NCI-H1694 treated with DMSO at 0.1 percent for 48 hours (cell line): ENCODE measurements around the gene VPS37D.
A peak's percentile ranks its signal among the peaks of the same experiment; 100 is the strongest.
"Not testable (repeated sequence)": the region's sequence is repeated elsewhere in the genome, so short reads cannot be mapped to it uniquely, and the experiment has no call there.

Experiments
- DNase-seq: peaks from one replicate; lab custom pipeline; 2025; lab: John Stamatoyannopoulos, UW

Gene VPS37D, protein sequence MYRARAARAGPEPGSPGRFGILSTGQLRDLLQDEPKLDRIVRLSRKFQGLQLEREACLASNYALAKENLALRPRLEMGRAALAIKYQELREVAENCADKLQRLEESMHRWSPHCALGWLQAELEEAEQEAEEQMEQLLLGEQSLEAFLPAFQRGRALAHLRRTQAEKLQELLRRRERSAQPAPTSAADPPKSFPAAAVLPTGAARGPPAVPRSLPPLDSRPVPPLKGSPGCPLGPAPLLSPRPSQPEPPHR

DNA sequence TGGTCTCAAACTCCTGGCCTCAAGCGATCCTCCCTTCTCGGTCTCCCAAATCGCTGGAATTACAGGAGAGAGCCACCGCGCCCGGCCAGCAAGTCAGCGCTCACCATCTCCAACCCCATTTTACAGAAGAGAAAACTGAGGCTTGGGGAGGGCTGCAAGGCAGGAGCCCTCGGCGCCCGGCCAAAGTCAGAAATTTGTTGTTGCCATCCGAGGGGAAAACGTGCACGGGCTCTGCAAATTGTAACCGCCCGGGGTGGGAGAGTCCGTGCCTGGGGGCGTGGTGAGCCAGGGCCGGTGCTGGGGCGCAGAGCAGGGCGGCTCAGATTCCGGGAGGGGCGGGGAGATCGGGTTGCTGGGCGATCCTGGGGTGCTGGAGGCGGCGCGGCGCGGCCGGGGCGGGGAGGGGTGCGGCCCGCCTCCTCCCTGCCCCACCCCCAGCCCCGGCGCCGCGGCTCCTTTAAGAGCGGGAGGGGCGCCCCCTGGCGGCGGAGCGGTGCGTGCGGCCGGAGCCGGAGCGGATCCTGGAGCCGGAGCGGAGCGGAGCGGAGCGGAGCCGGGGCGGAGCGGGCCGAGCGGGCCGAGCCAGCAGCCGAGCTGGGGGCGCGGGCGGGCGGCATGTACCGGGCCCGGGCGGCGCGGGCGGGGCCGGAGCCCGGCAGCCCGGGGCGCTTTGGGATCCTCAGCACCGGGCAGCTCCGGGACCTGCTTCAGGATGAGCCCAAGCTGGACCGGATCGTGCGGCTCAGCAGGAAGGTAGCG, at the start of gene VPS37D:
TSS of gene VPS37D (plus strand) at position 488 of the 759 bp plus-strand sequence. CDS start at position 616, 128 bp downstream.
- DNase-seq = peak; percentile 64

DNA sequence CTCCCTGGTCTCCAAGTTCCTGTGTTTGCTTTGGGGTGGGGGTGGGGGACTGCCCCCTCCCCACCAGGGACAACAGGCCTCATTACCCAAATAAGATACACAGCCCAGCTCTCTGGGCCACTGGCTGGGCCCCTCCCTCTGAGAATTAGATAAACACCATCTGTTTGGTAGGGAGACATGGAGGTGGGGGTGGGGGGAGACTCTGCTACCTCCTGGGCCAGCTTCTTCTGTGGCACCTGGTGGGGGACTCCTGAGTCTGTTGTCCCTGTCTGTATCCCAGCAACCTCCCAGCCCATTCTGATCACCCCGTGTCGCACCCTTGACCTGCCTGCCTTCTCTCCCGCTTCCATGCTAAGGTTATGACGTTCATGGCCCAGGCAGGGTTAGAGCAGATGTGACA, 49.1 kb upstream of the VPS37D start:
- peak; percentile 81 for DNase-seq

DNA sequence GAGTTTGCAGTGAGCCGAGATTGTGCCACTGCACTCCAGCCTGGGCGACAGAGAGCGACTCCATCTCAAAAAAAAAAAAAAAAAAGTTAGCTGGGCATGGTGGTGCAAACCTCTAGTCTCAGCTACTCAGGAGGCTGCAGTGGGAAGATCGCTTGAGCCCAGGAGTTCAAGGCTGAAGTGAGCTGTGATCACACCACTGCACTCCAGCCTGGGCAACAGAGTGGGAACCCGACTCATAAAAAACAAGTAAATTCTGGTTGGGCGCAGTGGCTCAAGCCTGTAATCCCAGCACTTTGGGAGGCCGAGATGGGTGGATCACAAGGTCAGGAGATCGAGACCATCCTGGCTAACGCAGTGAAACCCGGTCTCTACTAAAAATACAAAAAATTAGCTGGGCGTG, 48.2 kb upstream of the VPS37D start:
- DNase-seq = not testable (repeated sequence)

DNA sequence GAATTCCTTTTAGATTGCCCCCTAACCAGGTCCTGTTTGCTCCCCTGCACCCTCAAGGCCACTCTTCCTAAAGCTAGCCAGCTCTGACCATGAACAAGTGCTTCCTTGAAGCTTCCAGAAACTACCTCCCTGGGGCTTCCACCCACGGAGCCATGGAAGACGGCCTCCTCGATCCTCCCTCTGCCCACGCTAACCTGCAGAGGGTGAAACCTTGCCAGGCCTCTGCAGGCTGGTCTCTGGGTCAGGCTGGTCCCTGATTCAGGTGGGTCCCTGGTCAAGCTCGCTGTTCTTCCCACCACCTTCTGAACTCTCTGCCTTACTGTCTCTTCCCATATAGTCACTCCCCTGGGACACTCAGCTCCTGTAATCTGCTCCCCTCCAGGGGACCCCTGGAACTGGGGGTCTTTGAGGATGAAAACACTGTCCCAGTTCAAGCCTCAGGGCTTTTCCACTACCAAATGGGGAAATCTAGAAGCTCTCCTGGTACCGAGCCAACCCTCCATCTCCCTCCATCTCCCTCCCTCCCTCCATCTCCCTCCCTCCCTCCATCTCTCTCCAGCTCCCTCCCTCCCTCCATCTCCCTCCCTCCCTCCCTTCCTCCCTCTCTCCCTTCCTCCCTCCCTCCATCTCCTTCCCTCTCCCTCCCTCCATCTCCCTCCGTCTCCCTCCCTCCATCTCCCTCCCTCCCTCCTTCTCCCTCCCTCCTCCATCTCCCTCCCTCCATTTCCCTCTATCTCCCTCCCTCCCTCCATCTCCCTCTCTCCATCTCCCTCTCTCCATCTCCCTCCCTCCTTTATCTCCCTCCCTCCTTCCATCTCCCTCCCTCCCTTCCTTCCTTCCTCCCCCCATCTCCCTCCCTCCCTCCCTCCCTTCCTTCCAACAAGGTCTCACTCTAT, 46.2 kb upstream of the VPS37D start:
- no peak for DNase-seq

DNA sequence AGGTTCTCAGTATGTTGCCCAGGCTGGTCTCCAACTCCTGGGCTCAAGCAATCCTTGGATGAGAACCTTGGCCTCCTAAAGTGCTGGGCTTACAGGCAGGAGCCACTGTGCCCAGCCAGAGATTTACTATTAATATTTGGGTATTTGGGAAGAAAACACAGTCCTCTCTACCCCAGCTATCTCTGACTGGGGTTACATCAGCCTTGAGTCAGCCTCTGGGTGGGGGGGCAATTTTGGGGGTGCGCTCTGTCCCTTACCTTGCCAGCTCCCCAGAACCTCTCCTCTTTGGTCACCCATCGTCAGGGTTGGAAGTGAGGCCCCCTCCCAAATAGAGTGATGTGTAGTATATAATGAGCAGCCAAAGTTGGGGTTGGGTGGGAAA, 45.1 kb upstream of the VPS37D start:
- DNase-seq = no peak

DNA sequence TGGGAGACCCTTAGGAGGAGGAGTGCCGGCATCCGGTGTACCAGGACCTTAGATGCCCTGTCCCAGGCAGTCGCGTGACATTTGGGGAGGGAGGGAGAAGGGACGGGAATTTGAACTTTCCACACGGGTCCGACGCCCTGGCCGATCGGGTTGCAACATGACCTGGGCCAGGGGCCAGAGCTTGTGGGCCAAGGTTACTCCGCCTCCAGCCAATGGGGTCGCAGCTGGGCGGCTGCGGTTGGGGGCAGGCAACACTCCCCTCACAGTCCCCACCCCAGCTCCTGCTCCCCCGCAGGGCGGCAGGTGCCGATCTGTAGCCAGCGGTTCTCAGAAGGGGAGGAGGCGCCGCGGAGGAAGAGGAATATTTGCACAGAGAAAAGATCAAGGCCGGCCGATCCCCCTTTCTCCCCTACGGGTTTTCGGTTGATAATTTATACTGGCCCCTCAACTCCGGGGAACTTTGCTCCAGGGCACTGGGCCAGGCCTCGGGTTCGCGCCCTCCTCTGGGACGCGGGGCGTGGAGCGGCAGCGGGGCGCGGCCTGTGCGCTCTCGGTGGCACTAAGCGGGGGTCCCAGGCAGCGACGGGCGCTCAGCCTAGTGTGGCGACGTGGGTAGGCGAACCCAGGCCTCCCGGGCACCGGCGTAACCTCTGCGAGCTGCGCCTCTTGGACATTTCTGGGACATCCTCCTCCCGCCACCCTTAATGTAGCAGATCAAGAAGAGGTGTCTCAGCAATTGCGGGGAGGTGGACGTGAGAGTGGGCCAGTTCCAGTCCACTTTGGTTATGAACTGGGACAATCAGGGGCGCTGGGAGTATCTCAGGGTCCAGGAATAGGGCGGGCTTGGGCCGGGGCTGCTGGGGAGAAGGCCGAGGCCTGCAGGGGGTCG, 44.5 kb upstream of the VPS37D start:
- DNase-seq = no peak

DNA sequence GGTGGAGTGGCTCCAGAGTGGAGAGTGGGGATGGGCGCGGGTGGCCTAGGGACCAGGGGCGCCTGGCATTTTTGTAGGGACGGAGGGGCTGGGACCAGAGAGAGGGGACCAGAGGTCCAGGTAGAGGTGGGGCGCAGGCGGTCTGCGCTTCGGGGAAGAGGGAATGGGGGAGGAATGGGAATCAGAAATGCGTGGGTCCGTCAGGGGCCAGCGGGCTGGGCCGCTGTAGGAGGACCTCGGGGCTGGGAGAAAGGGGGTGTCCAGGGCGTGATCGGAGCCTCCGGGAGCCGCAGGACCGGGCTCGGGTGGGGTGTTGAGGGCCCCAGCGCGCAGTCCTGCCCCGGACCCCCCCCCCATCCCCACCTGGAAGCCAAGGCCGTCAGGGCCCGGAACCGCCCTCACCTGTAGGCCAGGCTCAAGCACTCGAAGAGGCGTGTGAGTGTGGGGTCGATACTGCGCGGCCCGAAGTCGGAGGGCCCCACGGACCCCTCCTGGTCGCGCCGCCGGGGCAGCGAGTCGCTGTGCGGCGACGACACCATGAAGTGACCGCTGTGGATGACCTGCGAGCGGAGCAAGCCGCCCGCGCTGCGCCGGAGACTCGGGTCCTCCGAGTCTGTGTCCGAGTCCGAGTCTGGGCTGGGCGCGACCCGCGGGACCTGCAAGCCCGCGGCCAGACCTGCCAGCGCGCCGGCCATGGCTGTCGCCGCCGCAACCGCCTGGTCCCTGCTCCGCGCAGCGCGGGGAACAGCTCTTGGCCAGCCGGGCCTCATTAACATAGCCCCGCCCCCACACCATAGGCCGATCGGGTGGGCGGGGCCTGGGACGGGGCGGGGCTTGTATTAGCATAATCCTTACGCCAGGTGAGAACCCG, 43.6 kb upstream of the VPS37D start, which contains the start of gene MLXIPL:
TSS of gene MLXIPL (minus strand) at position 725 of the 871 bp plus-strand sequence. CDS start at position 695, 30 bp downstream.
- DNase-seq = peak; percentile 23

DNA sequence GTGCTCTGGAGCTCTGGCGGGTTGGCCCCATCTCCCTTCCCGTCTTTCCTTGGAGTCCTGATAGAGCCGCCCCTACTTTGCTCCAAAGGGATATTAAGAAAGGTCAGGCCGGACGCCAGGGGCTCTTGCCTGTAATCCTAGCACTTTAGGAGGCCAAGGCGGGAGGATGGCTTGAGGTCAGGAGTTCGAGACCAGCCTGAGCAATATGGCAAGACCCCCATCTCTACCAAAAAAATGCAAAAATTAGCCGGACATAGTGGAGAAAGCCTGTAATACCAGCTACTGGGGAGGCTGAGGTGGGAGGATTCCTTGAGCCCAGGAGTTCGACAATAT, 43.0 kb upstream of the VPS37D start:
- no peak for DNase-seq

DNA sequence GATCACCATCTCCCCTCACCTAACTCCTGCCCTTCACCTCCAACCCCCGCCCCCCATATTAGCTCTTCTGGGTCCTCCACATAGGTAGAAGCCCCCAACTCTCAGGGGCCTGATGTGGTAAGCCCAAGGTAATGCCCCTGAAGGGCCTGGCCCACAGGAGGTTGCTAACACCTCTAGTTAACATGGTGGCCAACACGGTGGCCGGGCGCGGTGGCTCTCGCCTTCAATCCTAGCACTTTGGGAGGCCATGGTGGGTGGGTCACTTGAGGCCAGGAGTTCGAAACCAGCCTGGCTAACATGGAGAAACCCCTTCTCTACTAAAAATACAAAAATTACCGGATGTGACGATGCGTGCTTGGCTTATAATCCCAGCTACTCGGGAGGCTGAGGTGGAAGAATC, 42.4 kb upstream of the VPS37D start:
- DNase-seq = no peak

DNA sequence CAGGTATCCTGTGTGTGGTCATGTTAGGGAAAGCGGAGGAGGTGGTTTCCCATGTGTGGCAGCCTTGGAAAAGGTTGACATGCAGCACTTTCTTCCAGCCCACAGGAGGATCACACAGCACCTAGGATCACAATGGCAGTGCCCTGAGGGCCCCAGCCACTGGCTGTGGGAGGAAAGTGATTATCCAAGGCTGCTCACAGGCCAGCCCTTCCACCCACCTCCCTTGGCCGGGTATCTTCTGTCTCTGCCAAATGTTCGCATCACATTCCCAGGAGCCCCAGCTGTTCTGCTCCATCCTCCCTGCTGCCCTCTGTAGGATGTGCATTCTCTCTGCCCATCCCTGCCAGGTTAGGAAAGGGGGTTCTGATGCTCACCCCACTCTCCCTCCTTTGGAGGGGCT, 40.8 kb upstream of the VPS37D start:
- peak; percentile 81 for DNase-seq

DNA sequence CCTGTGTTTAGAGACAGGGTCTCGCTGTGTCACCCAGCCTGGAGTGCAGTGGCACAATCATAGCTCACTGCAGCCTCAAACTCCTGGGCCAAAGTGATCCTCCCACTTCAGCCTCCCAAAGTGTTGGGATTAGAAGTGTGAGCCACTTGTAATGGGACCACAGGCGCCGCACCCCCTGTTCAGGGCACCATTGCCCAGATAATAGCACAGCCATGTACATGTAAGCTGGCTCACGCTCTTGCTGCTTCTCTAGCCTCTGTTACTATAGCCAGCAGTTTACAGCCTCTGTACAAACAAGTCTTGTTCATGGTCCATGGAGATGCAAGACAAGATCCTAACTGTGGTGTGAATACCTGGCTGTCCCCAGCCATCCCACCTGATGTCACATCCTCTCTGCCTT, 39.1 kb upstream of the VPS37D start:
- DNase-seq = no peak

DNA sequence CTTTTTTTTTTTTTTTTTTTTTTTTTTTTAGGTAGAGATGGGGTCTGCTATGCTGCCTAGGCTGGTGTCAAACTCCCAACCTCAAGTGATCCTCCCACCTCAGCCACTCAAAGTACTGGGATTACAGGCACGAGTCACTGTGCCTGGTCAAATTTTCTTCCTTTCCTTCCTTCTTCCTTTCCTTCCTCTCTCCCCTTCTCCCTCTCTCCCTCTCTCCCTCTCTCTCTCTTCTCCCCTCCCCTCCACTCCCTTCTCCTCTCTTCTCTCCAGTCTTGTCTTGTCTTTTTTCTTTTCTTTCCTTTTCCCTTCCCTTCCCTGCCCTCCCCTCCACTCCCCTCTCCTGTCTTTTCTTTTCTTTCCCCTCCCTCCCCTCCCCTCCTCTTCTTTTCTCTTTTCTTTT, 36.1 kb upstream of the VPS37D start:
- DNase-seq = no peak

DNA sequence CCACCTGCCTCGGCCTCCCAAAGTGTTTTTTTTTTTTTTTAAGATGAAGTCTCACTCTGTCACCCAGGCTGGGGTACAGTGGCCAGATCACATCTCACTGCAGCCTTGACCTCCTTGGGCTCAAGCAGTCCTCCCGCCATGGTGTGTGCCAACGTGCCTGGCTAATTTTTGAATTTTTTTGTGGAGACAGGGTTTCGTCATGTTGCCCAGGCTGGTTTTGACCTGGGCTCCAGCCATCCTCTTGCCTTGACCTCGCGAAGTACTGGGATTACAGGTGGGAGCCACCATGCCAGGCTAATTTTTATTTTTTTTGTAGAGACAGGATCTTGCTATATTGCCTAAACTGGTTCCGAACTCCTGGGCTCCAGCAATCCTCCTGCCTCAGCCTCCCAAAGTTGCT, 34.3 kb upstream of the VPS37D start:
- no peak for DNase-seq

DNA sequence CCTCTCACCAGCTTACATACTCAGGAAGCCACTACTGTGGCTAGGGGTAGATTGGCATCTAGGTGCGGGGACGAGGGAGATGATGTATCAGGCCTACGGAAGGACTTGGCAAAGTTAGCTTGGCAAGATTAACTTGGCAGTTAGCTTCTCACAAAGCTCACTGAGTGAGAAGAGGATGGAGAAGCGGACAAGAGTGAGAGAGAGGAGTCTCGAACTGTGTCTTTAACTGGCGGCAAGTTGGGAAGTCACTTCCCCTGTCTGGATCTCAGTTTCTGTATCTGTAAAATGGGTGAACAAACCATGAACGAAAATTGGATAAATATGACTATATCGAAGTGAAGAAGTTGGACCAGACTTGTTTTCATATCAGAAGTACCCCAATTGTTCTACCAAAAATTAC, 33.8 kb upstream of the VPS37D start:
- DNase-seq = no peak

DNA sequence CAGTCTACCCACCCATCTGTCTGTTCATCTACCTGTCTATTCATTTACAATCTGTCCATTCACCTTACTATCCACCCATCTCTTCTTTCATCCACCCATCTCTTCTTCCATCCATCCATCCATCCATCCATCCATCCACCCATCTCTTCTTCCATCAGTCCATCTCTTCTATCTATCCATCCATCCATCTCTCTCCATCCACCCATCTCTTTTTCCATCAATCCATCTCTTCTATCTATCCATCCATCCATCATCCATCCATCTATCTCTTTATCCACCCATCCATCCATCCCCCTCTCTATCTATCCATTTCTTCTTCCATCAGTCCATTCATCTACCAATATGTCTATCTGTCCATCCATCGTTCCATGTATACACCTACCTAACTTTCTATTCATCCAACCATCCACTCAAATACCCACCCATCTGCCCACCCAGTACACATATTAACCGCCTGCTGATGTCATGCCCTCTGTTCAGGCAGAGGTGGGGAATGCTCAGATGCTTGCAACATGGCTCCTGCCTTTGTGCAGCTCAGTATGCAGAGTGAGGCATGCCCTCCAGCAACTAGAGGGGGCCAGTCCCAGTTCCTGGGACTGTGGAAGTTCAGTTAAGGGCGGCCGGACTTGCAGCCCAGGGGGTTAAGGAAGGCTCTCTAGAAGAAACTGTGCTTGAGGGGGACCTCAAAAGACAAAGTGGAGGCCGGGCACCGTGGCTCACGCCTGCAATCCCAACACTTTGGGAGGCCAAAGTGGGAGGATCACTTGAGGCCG, 32.0 kb upstream of the VPS37D start:
- no peak for DNase-seq

DNA sequence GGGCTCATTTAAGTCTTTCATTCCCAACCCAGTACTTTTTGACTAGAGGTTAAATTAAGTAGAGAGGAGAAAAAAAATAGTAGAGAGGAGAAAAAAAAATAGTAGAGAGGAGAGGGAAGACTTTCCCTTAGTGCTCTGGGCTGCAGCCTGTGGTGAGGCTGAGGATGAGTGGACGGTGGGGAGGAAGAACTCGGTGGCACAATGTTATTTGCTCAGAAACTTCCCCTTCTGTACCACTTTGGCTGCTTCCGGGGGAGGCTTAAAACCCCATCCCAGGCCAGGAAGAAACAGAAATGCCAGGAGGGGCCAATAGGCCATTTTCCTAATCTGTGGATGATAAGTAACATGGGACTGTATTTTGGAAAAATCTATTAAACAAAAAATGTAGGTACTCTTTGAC, 28.7 kb upstream of the VPS37D start:
- no peak for DNase-seq

DNA sequence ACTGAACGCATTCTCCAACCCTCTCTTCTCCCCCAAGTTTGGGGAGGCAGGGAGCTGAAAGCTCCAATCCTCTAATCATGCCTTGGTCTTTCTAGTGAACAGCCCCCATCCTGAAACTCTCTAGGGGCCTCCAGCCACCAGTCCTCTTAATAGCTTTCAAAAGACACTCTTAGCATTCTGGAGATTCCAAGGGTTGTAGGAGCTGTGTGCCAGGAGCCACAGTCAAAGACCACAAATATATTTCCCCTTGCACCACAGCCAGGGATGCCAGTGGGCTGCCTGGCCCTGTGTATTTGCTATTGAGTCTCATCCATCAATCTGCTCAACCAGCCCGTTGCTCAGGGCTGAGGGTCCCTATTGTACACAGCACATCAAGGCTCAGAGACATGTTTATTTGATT, 24.8 kb upstream of the VPS37D start:
- DNase-seq = no peak

DNA sequence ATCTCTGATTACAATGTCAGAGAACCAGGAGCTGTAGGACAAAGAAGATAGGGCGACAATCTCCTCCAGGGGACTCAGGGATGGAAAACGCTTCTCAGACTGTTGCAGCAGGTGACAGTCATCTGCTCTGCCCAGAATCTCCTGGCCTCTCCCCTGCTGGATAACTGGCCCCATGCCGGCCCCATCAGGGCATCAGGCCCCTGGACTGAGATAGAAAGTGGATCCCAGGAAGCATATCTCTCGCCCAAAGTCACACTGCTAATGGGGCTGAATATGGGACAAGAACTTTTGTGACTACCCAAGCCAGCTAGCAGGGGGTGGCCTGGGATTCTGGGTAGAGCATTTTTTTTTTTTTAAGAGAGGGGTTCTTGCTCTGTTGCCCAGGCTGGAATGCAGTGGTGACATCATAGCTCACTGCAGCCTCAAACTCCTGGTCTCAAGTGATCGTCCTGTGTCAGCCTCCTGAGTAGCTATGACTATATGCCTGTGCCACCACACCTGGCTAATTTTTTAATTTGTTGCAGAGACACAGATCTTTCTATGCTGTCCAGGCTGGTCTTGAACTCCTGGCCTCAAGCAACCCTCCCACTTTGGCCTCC, 22.8 kb upstream of the VPS37D start:
- DNase-seq = no peak

DNA sequence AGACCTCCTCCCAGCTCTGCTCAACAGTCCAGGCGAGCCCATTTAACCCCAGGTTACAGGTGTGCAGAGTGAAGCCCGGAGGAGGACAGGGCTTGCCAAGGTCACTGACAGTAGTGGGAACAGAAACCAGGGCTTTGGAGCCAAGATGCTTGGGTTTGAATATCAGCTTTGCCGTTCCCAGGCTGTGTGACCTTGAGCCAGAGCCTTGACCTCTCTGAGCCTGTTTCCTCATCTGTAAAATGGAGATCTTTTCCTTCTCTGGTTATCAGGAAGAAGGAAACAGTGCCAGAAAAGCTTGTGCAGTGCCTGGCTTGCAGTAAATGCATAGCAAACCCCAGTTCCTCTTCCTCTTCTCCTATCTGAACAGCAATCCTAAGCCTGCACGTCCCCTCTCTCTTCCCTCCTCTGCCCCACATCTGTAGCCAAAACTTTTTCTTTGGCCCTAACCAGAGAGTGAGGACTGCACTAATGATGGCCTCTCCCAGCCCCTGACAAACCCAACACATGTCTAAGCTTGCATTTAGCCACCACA, 21.9 kb upstream of the VPS37D start:
- DNase-seq = no peak
